ENCODE data around the gene MED13L.

The MED13L gene

GRCh38 chr12:116204169-116204568 lies 73.3 kb downstream of the MED13L start:
- Histone ChIP-seq H3K23ac (ENCODE audit: low read length) (no peak overlapping the region), H3K36me3 (ENCODE audit: control insufficient read depth, insufficient read depth, low read length) (no peaks in the 10 kb centered on the region), H3K4me1 (ENCODE audit: control insufficient read depth, low read depth, low read length) (peaks cover 2% of the 10 kb centered on the region), H3K9ac (ENCODE audit: low read length) (no peak overlapping the region), H3K18ac (ENCODE audit: low read length) (no peak overlapping the region), H3K56ac (ENCODE audit: low read length) (no peak overlapping the region), H3K79me2 (ENCODE audit: control insufficient read depth, insufficient read depth, low read length) (peaks cover 51% of the 10 kb centered on the region), H2BK15ac (replicated peaks; ENCODE audit: low read depth) (no peak overlapping the region), H3K4me3 (ENCODE audit: low read length) (no peak overlapping the region), H4K8ac (ENCODE audit: low read depth, low read length) (no peak overlapping the region), H3K4ac (ENCODE audit: low read depth, low read length) (no peak overlapping the region), H3K27me3 (ENCODE audit: insufficient read depth, low read length, poor library complexity) (no peaks in the 10 kb centered on the region), H3K79me1 (ENCODE audit: low read length) (peaks cover 7% of the 10 kb centered on the region), H2BK120ac (ENCODE audit: low read depth, low read length) (no peak overlapping the region), H4K5ac (ENCODE audit: low read length) (no peak overlapping the region), H2AK5ac (ENCODE audit: low read length) (no peak overlapping the region), H3K27ac (ENCODE audit: low read depth, low read length) (no peak overlapping the region), H2BK5ac (ENCODE audit: low read length) (no peak overlapping the region), H3K4me2 (ENCODE audit: low read length) (no peak overlapping the region)
- no peak for DNase-seq
- no CpG with 5 or more reads among the region's 4 CpGs for WGBS (ENCODE audit: extremely low coverage, insufficient coverage, low lambda C conversion rate)

GRCh38 chr12:116202940-116203339 lies 74.6 kb downstream of the MED13L start:
- Histone ChIP-seq H4K8ac (ENCODE audit: low read depth, low read length) (no peak overlapping the region), H2AK5ac (ENCODE audit: low read length) (no peak overlapping the region), H3K79me1 (ENCODE audit: low read length) (peaks cover 10% of the 10 kb centered on the region), H3K27me3 (ENCODE audit: insufficient read depth, low read length, poor library complexity) (no peaks in the 10 kb centered on the region), H3K4me3 (ENCODE audit: low read length) (no peak overlapping the region), H2BK5ac (ENCODE audit: low read length) (no peak overlapping the region), H3K36me3 (ENCODE audit: control insufficient read depth, insufficient read depth, low read length) (no peaks in the 10 kb centered on the region), H3K79me2 (ENCODE audit: control insufficient read depth, insufficient read depth, low read length) (peaks cover 53% of the 10 kb centered on the region), H3K18ac (ENCODE audit: low read length) (no peak overlapping the region), H3K27ac (ENCODE audit: low read depth, low read length) (no peak overlapping the region), H2BK15ac (replicated peaks; ENCODE audit: low read depth) (no peak overlapping the region), H3K4me1 (ENCODE audit: control insufficient read depth, low read depth, low read length) (peaks cover 2% of the 10 kb centered on the region), H3K4me2 (ENCODE audit: low read length) (no peak overlapping the region), H3K23ac (ENCODE audit: low read length) (no peak overlapping the region), H4K5ac (ENCODE audit: low read length) (no peak overlapping the region), H3K4ac (ENCODE audit: low read depth, low read length) (no peak overlapping the region), H3K56ac (ENCODE audit: low read length) (no peak overlapping the region), H3K9ac (ENCODE audit: low read length) (no peak overlapping the region), H2BK120ac (ENCODE audit: low read depth, low read length) (no peak overlapping the region)
- DNase-seq: peak; percentile 63
- WGBS (ENCODE audit: extremely low coverage, insufficient coverage, low lambda C conversion rate): no CpG with 5 or more reads among the region's 4 CpGs

- H3K4ac ChIP-seq (ENCODE audit: low read depth, low read length): no peak overlapping the region
- no peaks in the 10 kb centered on the region for H3K27me3 ChIP-seq (ENCODE audit: insufficient read depth, low read length, poor library complexity)
- no peak overlapping the region for H2BK15ac ChIP-seq (replicated peaks; ENCODE audit: low read depth)
- H4K8ac ChIP-seq (ENCODE audit: low read depth, low read length): no peak overlapping the region
- H3K4me3 ChIP-seq (ENCODE audit: low read length): no peak overlapping the region
- H3K56ac ChIP-seq (ENCODE audit: low read length): no peak overlapping the region
- H2AK5ac ChIP-seq (ENCODE audit: low read length): no peak overlapping the region
- H3K79me2 ChIP-seq (ENCODE audit: control insufficient read depth, insufficient read depth, low read length): peaks cover 49% of the 10 kb centered on the region
- no peak overlapping the region for H2BK120ac ChIP-seq (ENCODE audit: low read depth, low read length)
- no peak overlapping the region for H3K9ac ChIP-seq (ENCODE audit: low read length)
- H3K36me3 ChIP-seq (ENCODE audit: control insufficient read depth, insufficient read depth, low read length): no peaks in the 10 kb centered on the region
- H3K4me2 ChIP-seq (ENCODE audit: low read length): no peak overlapping the region
- no peak overlapping the region for H3K18ac ChIP-seq (ENCODE audit: low read length)
- peaks cover 10% of the 10 kb centered on the region for H3K79me1 ChIP-seq (ENCODE audit: low read length)
- DNase-seq: peak; percentile 50
- no peak overlapping the region for H3K27ac ChIP-seq (ENCODE audit: low read depth, low read length)
- H4K5ac ChIP-seq (ENCODE audit: low read length): no peak overlapping the region
- H3K23ac ChIP-seq (ENCODE audit: low read length): no peak overlapping the region
- H2BK5ac ChIP-seq (ENCODE audit: low read length): no peak overlapping the region
- peaks cover 2% of the 10 kb centered on the region for H3K4me1 ChIP-seq (ENCODE audit: control insufficient read depth, low read depth, low read length)
- WGBS (ENCODE audit: extremely low coverage, insufficient coverage, low lambda C conversion rate): no CpG with 5 or more reads among the region's 4 CpGs
These were observed 75.1 kb downstream of the MED13L start for GRCh38 chr12:116202433-116202832.

GRCh38 chr12:116201908-116202307 lies 75.6 kb downstream of the MED13L start:
- DNase-seq: no peak
- H4K8ac ChIP-seq (ENCODE audit: low read depth, low read length): no peak overlapping the region
- no peak overlapping the region for H3K56ac ChIP-seq (ENCODE audit: low read length)
- WGBS (ENCODE audit: extremely low coverage, insufficient coverage, low lambda C conversion rate): no CpG with 5 or more reads among the region's 1 CpG
- no peak overlapping the region for H2AK5ac ChIP-seq (ENCODE audit: low read length)
- no peak overlapping the region for H3K23ac ChIP-seq (ENCODE audit: low read length)
- H3K4ac ChIP-seq (ENCODE audit: low read depth, low read length): no peak overlapping the region
- no peak overlapping the region for H3K4me2 ChIP-seq (ENCODE audit: low read length)
- no peak overlapping the region for H3K9ac ChIP-seq (ENCODE audit: low read length)
- no peaks in the 10 kb centered on the region for H3K36me3 ChIP-seq (ENCODE audit: control insufficient read depth, insufficient read depth, low read length)
- peaks cover 2% of the 10 kb centered on the region for H3K4me1 ChIP-seq (ENCODE audit: control insufficient read depth, low read depth, low read length)
- no peak overlapping the region for H3K4me3 ChIP-seq (ENCODE audit: low read length)
- no peak overlapping the region for H2BK15ac ChIP-seq (replicated peaks; ENCODE audit: low read depth)
- no peaks in the 10 kb centered on the region for H3K27me3 ChIP-seq (ENCODE audit: insufficient read depth, low read length, poor library complexity)
- peaks cover 49% of the 10 kb centered on the region for H3K79me2 ChIP-seq (ENCODE audit: control insufficient read depth, insufficient read depth, low read length)
- no peak overlapping the region for H3K27ac ChIP-seq (ENCODE audit: low read depth, low read length)
- no peak overlapping the region for H2BK5ac ChIP-seq (ENCODE audit: low read length)
- H3K18ac ChIP-seq (ENCODE audit: low read length): no peak overlapping the region
- H4K5ac ChIP-seq (ENCODE audit: low read length): no peak overlapping the region
- H3K79me1 ChIP-seq (ENCODE audit: low read length): peaks cover 13% of the 10 kb centered on the region
- H2BK120ac ChIP-seq (ENCODE audit: low read depth, low read length): no peak overlapping the region

GRCh38 chr12:116201359-116201758 lies 76.1 kb downstream of the MED13L start:
- H3K27me3 ChIP-seq (ENCODE audit: insufficient read depth, low read length, poor library complexity): no peaks in the 10 kb centered on the region
- H3K4me3 ChIP-seq (ENCODE audit: low read length): no peak overlapping the region
- no peak for DNase-seq
- H3K4ac ChIP-seq (ENCODE audit: low read depth, low read length): no peak overlapping the region
- H3K79me2 ChIP-seq (ENCODE audit: control insufficient read depth, insufficient read depth, low read length): peaks cover 48% of the 10 kb centered on the region
- no peaks in the 10 kb centered on the region for H3K36me3 ChIP-seq (ENCODE audit: control insufficient read depth, insufficient read depth, low read length)
- H3K4me1 ChIP-seq (ENCODE audit: control insufficient read depth, low read depth, low read length): peaks cover 2% of the 10 kb centered on the region
- H3K9ac ChIP-seq (ENCODE audit: low read length): no peak overlapping the region
- H4K5ac ChIP-seq (ENCODE audit: low read length): no peak overlapping the region
- no peak overlapping the region for H3K23ac ChIP-seq (ENCODE audit: low read length)
- no CpG with 5 or more reads among the region's 2 CpGs for WGBS (ENCODE audit: extremely low coverage, insufficient coverage, low lambda C conversion rate)
- no peak overlapping the region for H2BK5ac ChIP-seq (ENCODE audit: low read length)
- no peak overlapping the region for H4K8ac ChIP-seq (ENCODE audit: low read depth, low read length)
- no peak overlapping the region for H3K18ac ChIP-seq (ENCODE audit: low read length)
- no peak overlapping the region for H3K4me2 ChIP-seq (ENCODE audit: low read length)
- no peak overlapping the region for H2BK15ac ChIP-seq (replicated peaks; ENCODE audit: low read depth)
- H2BK120ac ChIP-seq (ENCODE audit: low read depth, low read length): no peak overlapping the region
- no peak overlapping the region for H3K27ac ChIP-seq (ENCODE audit: low read depth, low read length)
- peaks cover 13% of the 10 kb centered on the region for H3K79me1 ChIP-seq (ENCODE audit: low read length)
- H2AK5ac ChIP-seq (ENCODE audit: low read length): no peak overlapping the region
- H3K56ac ChIP-seq (ENCODE audit: low read length): no peak overlapping the region

GRCh38 chr12:116200812-116201211 lies 76.7 kb downstream of the MED13L start:
- Histone ChIP-seq H2BK15ac (replicated peaks; ENCODE audit: low read depth) (no peak overlapping the region), H3K4me2 (ENCODE audit: low read length) (no peak overlapping the region), H2AK5ac (ENCODE audit: low read length) (no peak overlapping the region), H2BK120ac (ENCODE audit: low read depth, low read length) (no peak overlapping the region), H3K9ac (ENCODE audit: low read length) (no peak overlapping the region), H3K4me3 (ENCODE audit: low read length) (no peak overlapping the region), H3K18ac (ENCODE audit: low read length) (no peak overlapping the region), H4K8ac (ENCODE audit: low read depth, low read length) (no peak overlapping the region), H3K4ac (ENCODE audit: low read depth, low read length) (no peak overlapping the region), H3K23ac (ENCODE audit: low read length) (no peak overlapping the region), H3K27ac (ENCODE audit: low read depth, low read length) (no peak overlapping the region), H2BK5ac (ENCODE audit: low read length) (no peak overlapping the region), H3K56ac (ENCODE audit: low read length) (no peak overlapping the region), H4K5ac (ENCODE audit: low read length) (no peak overlapping the region), H3K4me1 (ENCODE audit: control insufficient read depth, low read depth, low read length) (peaks cover 2% of the 10 kb centered on the region), H3K79me2 (ENCODE audit: control insufficient read depth, insufficient read depth, low read length) (peaks cover 50% of the 10 kb centered on the region), H3K27me3 (ENCODE audit: insufficient read depth, low read length, poor library complexity) (no peaks in the 10 kb centered on the region), H3K36me3 (ENCODE audit: control insufficient read depth, insufficient read depth, low read length) (no peaks in the 10 kb centered on the region), H3K79me1 (ENCODE audit: low read length) (peaks cover 13% of the 10 kb centered on the region)
- WGBS (ENCODE audit: extremely low coverage, insufficient coverage, low lambda C conversion rate): no CpG with 5 or more reads among the region's 1 CpG
- DNase-seq: no peak
